ENCODE data around the gene ANXA4.

The ANXA4 gene

GRCh38 chr2:69835666-69836065 lies 93.7 kb downstream of the ANXA4 start:
- no peak for DNase-seq
- Histone ChIP-seq H3K4me3 (no peak overlapping the region), H3K36me3 (peaks cover 0 to 12% (median 0%) of the 10 kb centered on the region in 3 donors), H3K4me1 (peaks cover 0 to 36% (median 13%) of the 10 kb centered on the region in 4 donors), H3K27me3 (no peaks in the 10 kb centered on the region), H3K27ac (no peak overlapping the region), H3K9me3 (no peaks in the 10 kb centered on the region)
- no peak for TF ChIP-seq CTCF (IDR thresholded peaks at IDR 0.05)
- intact Hi-C loops (cut with DNase I; ENCODE audit: low total_unique reads), result no loop called here

- intact Hi-C loops (cut with DNase I; ENCODE audit: low total_unique reads), result no loop called here
- DNase-seq, result no peak
- TF ChIP-seq CTCF (IDR thresholded peaks at IDR 0.05), result no peak
- Histone ChIP-seq H3K27ac (no peak overlapping the region), H3K4me3 (no peak overlapping the region), H3K4me1 (peaks cover 0 to 30% (median 9%) of the 10 kb centered on the region in 4 donors), H3K27me3 (no peaks in the 10 kb centered on the region), H3K9me3 (no peaks in the 10 kb centered on the region), H3K36me3 (peaks cover 0 to 18% (median 0%) of the 10 kb centered on the region in 3 donors)
Measured at GRCh38 chr2:69836316-69836715, 94.4 kb downstream of the ANXA4 start.

- Histone ChIP-seq H3K4me1 (peaks cover 0 to 18% (median 0%) of the 10 kb centered on the region in 4 donors), H3K4me3 (no peak overlapping the region), H3K27ac (no peak overlapping the region), H3K27me3 (no peaks in the 10 kb centered on the region), H3K9me3 (no peaks in the 10 kb centered on the region), H3K36me3 (peaks cover 0 to 22% (median 0%) of the 10 kb centered on the region in 3 donors)
- intact Hi-C loops (cut with DNase I; ENCODE audit: low total_unique reads), result no loop called here
- no peak for TF ChIP-seq CTCF (IDR thresholded peaks at IDR 0.05)
- no peak for DNase-seq
Measured at GRCh38 chr2:69837533-69837932, 95.6 kb downstream of the ANXA4 start.

GRCh38 chr2:69843993-69844392 lies 102.1 kb downstream of the ANXA4 start:
- no peak overlapping the region for H3K27ac ChIP-seq
- TF ChIP-seq CTCF (IDR thresholded peaks at IDR 0.05), result no peak
- intact Hi-C loops (cut with DNase I; ENCODE audit: low total_unique reads), result no loop called here
- no peak for DNase-seq
- no peaks in the 10 kb centered on the region for H3K4me1 ChIP-seq
- no peak overlapping the region for H3K4me3 ChIP-seq
- H3K36me3 ChIP-seq, result peaks cover 8 to 64% (median 32%) of the 10 kb centered on the region in 3 donors
- no peaks in the 10 kb centered on the region for H3K27me3 ChIP-seq
- no peaks in the 10 kb centered on the region for H3K9me3 ChIP-seq

- no peak for DNase-seq
- H3K4me1 ChIP-seq, result no peaks in the 10 kb centered on the region
- intact Hi-C loops (cut with DNase I; ENCODE audit: low total_unique reads), result no loop called here
- no peak overlapping the region for H3K4me3 ChIP-seq
- H3K36me3 ChIP-seq, result peaks cover 12 to 68% (median 37%) of the 10 kb centered on the region in 3 donors
- no peaks in the 10 kb centered on the region for H3K9me3 ChIP-seq
- no peak for TF ChIP-seq CTCF (IDR thresholded peaks at IDR 0.05)
- no peaks in the 10 kb centered on the region for H3K27me3 ChIP-seq
- H3K27ac ChIP-seq, result no peak overlapping the region
Measured at GRCh38 chr2:69844560-69844959, 102.6 kb downstream of the ANXA4 start.
